ENCODE measurements around the gene NEU4.
"Not testable (repeated sequence)": the region's sequence is repeated elsewhere in the genome, so short reads cannot be mapped to it uniquely, and the experiment has no call there.

Gene NEU4

GRCh38 chr2:241833101-241833663 is 24.2 kb downstream of the NEU4 start:
- no peak overlapping the region for H3K4me3 Mint-ChIP-seq
- H3K4me1 Mint-ChIP-seq = peaks cover 15% of the 10 kb centered on the region
- DNase-seq = no peak
- TF ChIP-seq CTCF (IDR thresholded peaks at IDR 0.05) = no peak
- peaks cover 6% of the 10 kb centered on the region for H3K27me3 Mint-ChIP-seq (ENCODE audit: low read depth, poor library complexity)
- H3K9me3 Mint-ChIP-seq = peaks cover 51% of the 10 kb centered on the region
- no peaks in the 10 kb centered on the region for H3K36me3 Mint-ChIP-seq (ENCODE audit: low read depth)
- H3K27ac Mint-ChIP-seq = no peak overlapping the region

- H3K27me3 Mint-ChIP-seq (ENCODE audit: low read depth, poor library complexity); H3K36me3 Mint-ChIP-seq (ENCODE audit: low read depth); H3K4me3 Mint-ChIP-seq; DNase-seq; H3K27ac Mint-ChIP-seq: not testable (repeated sequence)
- Mint-ChIP-seq H3K4me1 (peaks cover 15% of the 10 kb centered on the region), H3K9me3 (peaks cover 50% of the 10 kb centered on the region)
Measured at GRCh38 chr2:241833756-241834526, 24.9 kb downstream of the NEU4 start.

- no peak overlapping the region for H3K4me3 Mint-ChIP-seq
- peaks cover 10% of the 10 kb centered on the region for H3K27me3 Mint-ChIP-seq (ENCODE audit: low read depth, poor library complexity)
- H3K4me1 Mint-ChIP-seq = peaks cover 15% of the 10 kb centered on the region
- H3K27ac Mint-ChIP-seq = no peak overlapping the region
- no peak for TF ChIP-seq CTCF (IDR thresholded peaks at IDR 0.05)
- peaks cover 50% of the 10 kb centered on the region for H3K9me3 Mint-ChIP-seq
- H3K36me3 Mint-ChIP-seq (ENCODE audit: low read depth) = no peaks in the 10 kb centered on the region
- no peak for DNase-seq
Measured at GRCh38 chr2:241834527-241835210, 25.7 kb downstream of the NEU4 start.

- Mint-ChIP-seq H3K27me3 (ENCODE audit: low read depth, poor library complexity) (peaks cover 7% of the 10 kb centered on the region), H3K9me3 (peaks cover 45% of the 10 kb centered on the region), H3K36me3 (ENCODE audit: low read depth) (no peaks in the 10 kb centered on the region), H3K4me1 (peaks cover 15% of the 10 kb centered on the region), H3K27ac (no peak overlapping the region), H3K4me3 (no peak overlapping the region)
- DNase-seq = no peak
- TF ChIP-seq CTCF (IDR thresholded peaks at IDR 0.05) = no peak
Measured at GRCh38 chr2:241835611-241836010, 26.6 kb downstream of the NEU4 start.

- H3K36me3 Mint-ChIP-seq (ENCODE audit: low read depth) = no peaks in the 10 kb centered on the region
- no peak overlapping the region for H3K27ac Mint-ChIP-seq
- peaks cover 17% of the 10 kb centered on the region for H3K4me1 Mint-ChIP-seq
- TF ChIP-seq CTCF (IDR thresholded peaks at IDR 0.05) = no peak
- H3K4me3 Mint-ChIP-seq = no peak overlapping the region
- H3K27me3 Mint-ChIP-seq (ENCODE audit: low read depth, poor library complexity) = peaks cover 7% of the 10 kb centered on the region
- peaks cover 40% of the 10 kb centered on the region for H3K9me3 Mint-ChIP-seq
- no peak for DNase-seq
Measured at GRCh38 chr2:241836292-241836691, 27.3 kb downstream of the NEU4 start.

- H3K27ac Mint-ChIP-seq = peak overlapping the region; percentile 81
- no peak for TF ChIP-seq CTCF (IDR thresholded peaks at IDR 0.05)
- H3K9me3 Mint-ChIP-seq = peaks cover 34% of the 10 kb centered on the region
- peaks cover 10% of the 10 kb centered on the region for H3K27me3 Mint-ChIP-seq (ENCODE audit: low read depth, poor library complexity)
- H3K4me3 Mint-ChIP-seq = no peak overlapping the region
- H3K36me3 Mint-ChIP-seq (ENCODE audit: low read depth) = no peaks in the 10 kb centered on the region
- no peak for DNase-seq
- H3K4me1 Mint-ChIP-seq = peaks cover 20% of the 10 kb centered on the region
Measured at GRCh38 chr2:241837197-241837965, 28.4 kb downstream of the NEU4 start.
